Measurements from ENCODE around the gene TMEM272. TPM values are rescaled to one million over a fixed set of nuclear protein-coding genes. Genes with fewer than 3 reads are reported as not detected.

TMEM272 gene
- total and polyA plus RNA-seq, 9 of the 15 experiments (the other 6 are each of a cell fraction or from before 2014, with no cell fraction given), result 0.04 to 0.16 (median 0.06) TPM; not detected in 2

DNA sequence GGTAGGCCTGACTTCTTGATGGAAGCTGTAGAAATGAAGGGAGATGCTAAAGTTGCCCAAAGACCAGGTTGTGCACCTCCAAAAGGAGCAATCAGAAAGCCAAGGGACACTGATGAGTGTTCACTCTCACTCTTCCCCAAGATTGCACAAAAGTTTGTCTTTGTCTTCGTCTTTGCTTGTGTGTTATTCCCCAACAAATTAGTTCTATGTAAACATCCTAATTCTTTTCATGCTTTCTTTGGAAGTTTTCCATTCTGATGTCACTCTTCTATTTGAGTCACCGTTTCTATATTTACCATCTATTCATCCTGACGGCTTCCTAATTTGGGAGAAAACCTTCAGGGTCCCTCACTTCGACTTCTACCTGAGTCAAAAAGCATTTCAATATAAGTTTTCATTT lies 3.7 kb upstream of the TMEM272 start (continued):
- TF ChIP-seq, protein P1, sequence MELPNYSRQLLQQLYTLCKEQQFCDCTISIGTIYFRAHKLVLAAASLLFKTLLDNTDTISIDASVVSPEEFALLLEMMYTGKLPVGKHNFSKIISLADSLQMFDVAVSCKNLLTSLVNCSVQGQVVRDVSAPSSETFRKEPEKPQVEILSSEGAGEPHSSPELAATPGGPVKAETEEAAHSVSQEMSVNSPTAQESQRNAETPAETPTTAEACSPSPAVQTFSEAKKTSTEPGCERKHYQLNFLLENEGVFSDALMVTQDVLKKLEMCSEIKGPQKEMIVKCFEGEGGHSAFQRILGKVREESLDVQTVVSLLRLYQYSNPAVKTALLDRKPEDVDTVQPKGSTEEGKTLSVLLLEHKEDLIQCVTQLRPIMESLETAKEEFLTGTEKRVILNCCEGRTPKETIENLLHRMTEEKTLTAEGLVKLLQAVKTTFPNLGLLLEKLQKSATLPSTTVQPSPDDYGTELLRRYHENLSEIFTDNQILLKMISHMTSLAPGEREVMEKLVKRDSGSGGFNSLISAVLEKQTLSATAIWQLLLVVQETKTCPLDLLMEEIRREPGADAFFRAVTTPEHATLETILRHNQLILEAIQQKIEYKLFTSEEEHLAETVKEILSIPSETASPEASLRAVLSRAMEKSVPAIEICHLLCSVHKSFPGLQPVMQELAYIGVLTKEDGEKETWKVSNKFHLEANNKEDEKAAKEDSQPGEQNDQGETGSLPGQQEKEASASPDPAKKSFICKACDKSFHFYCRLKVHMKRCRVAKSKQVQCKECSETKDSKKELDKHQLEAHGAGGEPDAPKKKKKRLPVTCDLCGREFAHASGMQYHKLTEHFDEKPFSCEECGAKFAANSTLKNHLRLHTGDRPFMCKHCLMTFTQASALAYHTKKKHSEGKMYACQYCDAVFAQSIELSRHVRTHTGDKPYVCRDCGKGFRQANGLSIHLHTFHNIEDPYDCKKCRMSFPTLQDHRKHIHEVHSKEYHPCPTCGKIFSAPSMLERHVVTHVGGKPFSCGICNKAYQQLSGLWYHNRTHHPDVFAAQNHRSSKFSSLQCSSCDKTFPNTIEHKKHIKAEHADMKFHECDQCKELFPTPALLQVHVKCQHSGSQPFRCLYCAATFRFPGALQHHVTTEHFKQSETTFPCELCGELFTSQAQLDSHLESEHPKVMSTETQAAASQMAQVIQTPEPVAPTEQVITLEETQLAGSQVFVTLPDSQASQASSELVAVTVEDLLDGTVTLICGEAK (IDR thresholded peaks at IDR 0.05), result no peak
- TF ChIP-seq, protein P1 (CRISPR knock-in tag; IDR thresholded peaks at IDR 0.05), result no peak
- no peak for TF ChIP-seq CHD4 (IDR thresholded peaks at IDR 0.05; ENCODE audit: insufficient read depth, insufficient replicate concordance, low read depth, low read length, poor library complexity, severe bottlenecking)
